B cell (primary cell): ENCODE measurements around the gene ITGB4. TPM values are rescaled to one million over a fixed set of nuclear protein-coding genes. Genes with fewer than 3 reads are reported as not detected.

Experiments
- ATAC-seq: fragments of 200-7000 bp; cut with Tn5 transposase; one replicate; pipeline ENCODE4 v1.10.0; 2021; ENCODE audit warnings: low read depth, mild to moderate bottlenecking, moderate number of reproducible peaks, moderate library complexity
- CTCF ChIA-PET: fragments of 350-600 bp; sonication (Branson Sonifier 250); formaldehyde crosslinking; loops from one replicate; lab custom pipeline; 2021; ENCODE audit warnings: antibody characterized with exemption, inconsistent platforms; lab: Charles Lee
- POLR2A ChIA-PET: fragments of 350-600 bp; sonication (Branson Sonifier 250); formaldehyde crosslinking; loops from one replicate; lab custom pipeline; 2021; ENCODE audit warnings: antibody characterized with exemption; lab: Charles Lee
- DNase-seq: peaks from one replicate; pipeline ENCODE4 v3.0.0; 2013
- H2AFZ ChIP-seq: 2 replicates; pipeline ENCODE4 v1.6.1; 2012; ENCODE audit warnings: mild to moderate bottlenecking, low read depth, low read length; ENCODE audit not compliant: insufficient read depth, poor library complexity, severe bottlenecking
- H3K27ac ChIP-seq, 2 donors: 1 replicate in 1 of 2; 2 replicates in 1 of 2; pipeline ENCODE4 v1.5.1; 2012 to 2013; ENCODE audit warnings: low read length in 2 of 2, mild to moderate bottlenecking in 2 of 2, moderate library complexity in 1 of 2
- H3K27me3 ChIP-seq, 4 experiments: fragments of 200-600 bp in 1 of 4; sonication (generic) in 1 of 4; replicated peaks in 1 of 4; 1 replicate in 2 of 4; 2 replicates in 2 of 4; pipeline versions ENCODE4 v1.6.1 to v1.7.0; 2013 to 2016; ENCODE audit warnings: low read length in 3 of 4, mild to moderate bottlenecking in 2 of 4, mixed read lengths in 1 of 4, moderate library complexity in 1 of 4; ENCODE audit not compliant: insufficient read depth in 4 of 4, control insufficient read depth in 3 of 4; ENCODE audit errors: control extremely low read depth in 1 of 4
- H3K36me3 ChIP-seq, 2 experiments: replicated peaks in 1 of 2; 1 replicate in 1 of 2; 2 replicates in 1 of 2; pipeline versions ENCODE4 v1.6.1 to v1.7.1; 2013; ENCODE audit warnings: low read length in 1 of 2; ENCODE audit not compliant: insufficient read depth in 2 of 2, control insufficient read depth in 1 of 2; ENCODE audit errors: control extremely low read depth in 1 of 2, extremely low read depth in 1 of 2
- H3K4me1 ChIP-seq, 2 donors: fragments of 200-600 bp in 1 of 2; sonication (generic) in 1 of 2; 1 replicate in 1 of 2; 2 replicates in 1 of 2; pipeline versions ENCODE4 v1.5.1 to v1.6.1; 2013 to 2017; ENCODE audit warnings: low read length in 2 of 2; ENCODE audit not compliant: control insufficient read depth in 2 of 2, insufficient read depth in 2 of 2
- H3K4me2 ChIP-seq: replicated peaks from 2 replicates; pipeline ENCODE3; 2012; ENCODE audit warnings: mild to moderate bottlenecking, low read depth, low read length; ENCODE audit not compliant: poor library complexity, severe bottlenecking
- H3K4me3 ChIP-seq, 5 experiments: fragments of 200-600 bp in 1 of 5; sonication (generic) in 1 of 5; 1 replicate in 3 of 5; 2 replicates in 2 of 5; pipeline versions ENCODE4 v1.5.1 to v1.7.0; 2011 to 2016; ENCODE audit warnings: low read length in 4 of 5, mild to moderate bottlenecking in 4 of 5, low read depth in 2 of 5, control low read depth in 1 of 5, moderate library complexity in 1 of 5; ENCODE audit not compliant: insufficient read depth in 1 of 5; ENCODE audit errors: control extremely low read depth in 1 of 5, extremely low read depth in 1 of 5
- H3K79me2 ChIP-seq: fragments of 200-600 bp; sonication (generic); one replicate; pipeline ENCODE4 v1.6.0; 2016; ENCODE audit warnings: low read length; ENCODE audit not compliant: control insufficient read depth, insufficient read depth
- H3K9ac ChIP-seq: fragments of 200-600 bp; sonication (generic); 2 replicates; pipeline ENCODE4 v1.6.1; 2017; ENCODE audit warnings: mild to moderate bottlenecking, low read length, moderate library complexity
- H3K9me3 ChIP-seq, 3 donors: one replicate each; pipeline versions ENCODE4 v1.6.1 to v1.7.1; 2013; ENCODE audit warnings: low read length in 2 of 3; ENCODE audit not compliant: control insufficient read depth in 2 of 3, insufficient read depth in 1 of 3; ENCODE audit errors: control extremely low read depth in 1 of 3
- H4K20me1 ChIP-seq: 2 replicates; pipeline ENCODE4 v1.6.0; 2012; ENCODE audit warnings: mild to moderate bottlenecking, low read length; ENCODE audit not compliant: insufficient read depth, control insufficient read depth, poor library complexity, severe bottlenecking
- H3K27ac Mint-ChIP-seq: one replicate; pipeline ENCODE4 v1.8.0; 2021; ENCODE audit warnings: mixed read lengths
- H3K27me3 Mint-ChIP-seq: one replicate; pipeline ENCODE4 v1.8.0; 2021; ENCODE audit warnings: mixed read lengths
- H3K4me1 Mint-ChIP-seq: one replicate; pipeline ENCODE4 v1.8.0; 2021; ENCODE audit warnings: mixed read lengths
- H3K4me3 Mint-ChIP-seq: one replicate; pipeline ENCODE4 v1.8.0; 2021; ENCODE audit warnings: mixed read lengths
- H3K9me3 Mint-ChIP-seq: one replicate; pipeline ENCODE4 v1.8.0; 2022; ENCODE audit warnings: mixed read lengths; ENCODE audit not compliant: insufficient read depth
- CTCF ChIP-seq: fragments of 200-600 bp; IDR thresholded peaks from one replicate; pipeline ENCODE4 v1.8.0; 2022; ENCODE audit warnings: antibody characterized with exemption, mild to moderate bottlenecking
- EZH2 ChIP-seq: IDR thresholded peaks from 2 replicates; pipeline ENCODE4 v1.6.1; 2012; ENCODE audit warnings: borderline replicate concordance, low read depth, mild to moderate bottlenecking, moderate library complexity, low read length; ENCODE audit not compliant: insufficient read depth, poor library complexity, severe bottlenecking
- WGBS: methylation state at CpG from one replicate; pipeline ENCODE4 v1.1.5; 2013; ENCODE audit warnings: missing lambda C conversion rate; ENCODE audit not compliant: insufficient coverage; 5-methylcytosine and 5-hydroxymethylcytosine counted together
- intact Hi-C: fragments of 100-400 bp; cut with micrococcal nuclease; formaldehyde crosslinking; loops from one replicate; pipeline ENCODE4 v1.10.0; 2022
- polyA plus RNA-seq: library from polyadenylated mRNA; depleted of rRNA; stranded (reverse); fragments of >200 nt; gene quantifications from 2 replicates; pipeline ENCODE4 v1.2.3, GENCODE V29; 2012
- total RNA-seq, 2 donors: library from RNA; stranded (reverse); fragments of 120-200 nt in 1 of 2; gene quantifications; 1 replicate in 1 of 2; 2 replicates in 1 of 2; pipeline versions ENCODE4 v1.2.3 to v1.2.4, GENCODE V29; 2013 to 2022

ITGB4 gene
- total and polyA plus RNA-seq, 2 donors (not counting 1 experiment from before 2014, with no cell fraction given): 0.12 to 0.81 TPM

- Histone ChIP-seq H2AFZ (no peak overlapping the region), H3K9ac (no peak overlapping the region), H3K4me2 (no peak overlapping the region), H3K9me3 (no peaks in the 10 kb centered on the region), H3K79me2 (no peaks in the 10 kb centered on the region), H3K4me1 (peaks cover 0 to 7% of the 10 kb centered on the region in 2 donors), H3K4me3 (no peak overlapping the region), H4K20me1 (no peaks in the 10 kb centered on the region), H3K36me3 (no peaks in the 10 kb centered on the region), H3K27ac (no peak overlapping the region), H3K27me3 (peaks cover 0 to 4% (median 0%) of the 10 kb centered on the region in 4 experiments)
- H3K4me3 Mint-ChIP-seq: no peak overlapping the region
- TF ChIP-seq EZH2 (no peak), CTCF (no peak)
- no peaks in the 10 kb centered on the region for H3K9me3 Mint-ChIP-seq
- H3K4me1 Mint-ChIP-seq: peaks cover under 1% of the 10 kb centered on the region
- 92% methylated on average over 14 of the region's 14 CpGs for WGBS
- ChIA-PET POLR2A (no interaction called here), CTCF (no interaction called here)
- H3K27me3 Mint-ChIP-seq: no peaks in the 10 kb centered on the region
- no peak overlapping the region for H3K27ac Mint-ChIP-seq
- intact Hi-C loops: no loop called here
- no peak for DNase-seq
- ATAC-seq: no peak
Observed at GRCh38 chr17:75739801-75740200, 18.5 kb downstream of the ITGB4 start.

GRCh38 chr17:75740215-75740614, 19.0 kb downstream of the ITGB4 start:
- H3K27ac ChIP-seq: no peak overlapping the region
- POLR2A ChIA-PET: no interaction called here
- no peaks in the 10 kb centered on the region for H3K36me3 ChIP-seq
- H3K27me3 ChIP-seq: peaks cover 0 to 4% (median 0%) of the 10 kb centered on the region in 4 experiments
- Mint-ChIP-seq H3K27ac (no peak overlapping the region), H3K9me3 (no peaks in the 10 kb centered on the region), H3K4me3 (no peak overlapping the region), H3K27me3 (no peaks in the 10 kb centered on the region), H3K4me1 (no peaks in the 10 kb centered on the region)
- peaks cover 0 to 5% of the 10 kb centered on the region in 2 donors for H3K4me1 ChIP-seq
- no peak for ATAC-seq
- H3K4me3 ChIP-seq: no peak overlapping the region
- no peaks in the 10 kb centered on the region for H3K79me2 ChIP-seq
- 93% methylated on average over 11 of the region's 17 CpGs for WGBS
- TF ChIP-seq EZH2 (no peak), CTCF (no peak)
- DNase-seq: no peak
- H4K20me1 ChIP-seq: no peaks in the 10 kb centered on the region
- H3K4me2 ChIP-seq: no peak overlapping the region
- H3K9ac ChIP-seq: no peak overlapping the region
- no peak overlapping the region for H2AFZ ChIP-seq
- CTCF ChIA-PET: no interaction called here
- intact Hi-C loops: no loop called here
- H3K9me3 ChIP-seq: no peaks in the 10 kb centered on the region
